T1000 (cell line): Measurements from ENCODE around the gene TP53BP2.
"Not testable (repeated sequence)": the region's sequence is repeated elsewhere in the genome, so short reads cannot be mapped to it uniquely, and the experiment has no call there.

Experiments
- DNase-seq: peaks from one replicate; lab custom pipeline; 2025; ENCODE audit warnings: mixed read lengths; lab: John Stamatoyannopoulos, UW

The TP53BP2 gene

DNA sequence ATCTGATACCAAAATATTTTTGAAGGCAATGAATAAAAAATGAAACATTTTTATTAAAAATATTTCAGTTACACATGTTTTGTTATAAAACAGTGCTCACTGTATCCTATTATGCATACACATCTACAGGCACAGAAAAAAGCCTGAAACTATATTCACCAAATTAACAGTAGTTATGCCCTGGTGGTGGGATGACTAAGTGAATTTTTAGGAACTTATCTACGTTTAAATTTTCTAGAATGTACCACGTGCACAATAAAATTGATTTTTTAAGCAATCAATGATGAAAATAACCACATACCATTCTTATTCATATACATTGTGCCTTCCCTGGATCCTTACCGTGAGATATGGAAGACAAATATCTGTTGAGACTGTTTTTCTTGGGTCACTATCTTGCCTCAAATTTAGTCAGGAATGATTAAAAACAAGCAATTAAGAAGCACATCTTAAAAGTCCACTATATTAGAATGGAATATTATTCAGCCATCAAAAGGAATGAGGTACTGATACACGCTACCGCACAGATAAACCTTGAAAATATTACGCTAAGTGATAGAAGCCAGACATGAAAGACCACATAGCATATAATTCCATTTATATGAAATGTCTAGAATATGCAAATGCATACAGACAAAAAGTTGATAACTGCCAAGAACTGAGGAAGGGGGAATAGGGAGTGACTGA is 17.4 kb downstream of the TP53BP2 start:
- no peak for DNase-seq

DNA sequence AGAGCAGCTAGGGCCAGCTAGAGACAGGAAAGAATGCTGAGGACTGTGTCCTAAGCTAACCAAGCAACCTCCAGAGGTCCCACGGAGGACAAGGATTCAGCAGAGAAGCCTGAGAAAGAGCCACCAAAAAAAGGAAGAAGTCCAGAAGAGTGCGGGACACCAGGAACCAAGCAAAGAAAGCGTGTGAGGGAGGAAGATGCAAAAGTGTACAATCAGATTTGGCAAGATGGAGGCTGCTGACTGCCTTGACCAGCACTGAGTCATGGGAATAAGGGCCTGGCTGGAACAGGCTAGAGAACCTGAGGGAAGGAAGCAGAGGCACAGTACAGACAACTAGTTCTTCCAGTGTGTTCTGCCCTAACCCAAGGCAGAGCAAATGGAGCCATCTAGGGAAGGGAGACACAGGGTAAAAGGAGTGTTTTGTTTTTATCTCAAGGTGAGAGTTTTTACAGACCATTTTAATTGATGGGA is 18.5 kb downstream of the TP53BP2 start:
- no peak for DNase-seq

DNA sequence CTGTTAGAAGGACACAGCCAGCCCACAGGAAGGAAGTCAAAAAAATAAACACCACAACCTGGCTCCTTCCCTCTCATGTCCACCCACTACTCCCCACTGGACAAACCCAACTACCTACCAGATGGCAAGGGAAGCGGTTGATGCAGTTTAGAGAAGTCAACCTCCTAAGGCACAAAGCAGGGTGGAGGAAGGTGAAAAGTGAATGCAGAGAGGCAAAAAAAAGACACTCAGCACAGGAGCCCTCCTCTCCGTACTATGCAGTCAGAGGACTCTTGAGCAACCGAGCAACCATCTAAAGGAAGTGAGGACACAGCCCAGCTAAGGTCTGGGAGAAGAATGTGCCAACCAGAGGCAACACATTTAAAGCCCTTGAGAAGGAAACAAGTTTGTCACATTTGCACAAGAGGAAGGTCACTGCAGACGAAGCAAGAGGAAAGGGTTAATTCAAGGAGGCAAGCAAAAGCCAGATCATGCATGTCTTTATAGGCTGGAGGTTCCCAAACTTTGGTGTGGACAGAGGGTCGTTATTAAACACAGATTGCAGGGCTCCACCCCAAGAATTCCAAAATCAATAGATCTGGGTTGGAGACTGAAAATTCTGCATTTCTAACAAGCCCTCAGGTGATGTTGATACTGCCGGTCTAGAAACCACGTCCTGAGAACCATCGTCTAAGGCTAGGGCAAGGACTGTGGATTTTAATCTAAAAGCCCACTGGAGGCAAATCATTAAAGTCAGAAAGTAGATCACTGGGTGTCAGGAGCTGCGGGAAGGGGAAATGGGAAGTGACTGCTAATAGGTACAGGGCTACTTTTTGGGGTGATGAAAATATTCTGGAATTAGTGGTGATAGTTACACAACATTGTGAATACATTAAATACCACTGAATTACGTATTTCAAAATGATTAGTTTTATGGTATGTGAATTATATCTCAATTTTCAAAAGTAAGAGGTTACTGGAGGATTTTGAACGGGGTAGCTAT is 19.7 kb downstream of the TP53BP2 start:
- DNase-seq = no peak

DNA sequence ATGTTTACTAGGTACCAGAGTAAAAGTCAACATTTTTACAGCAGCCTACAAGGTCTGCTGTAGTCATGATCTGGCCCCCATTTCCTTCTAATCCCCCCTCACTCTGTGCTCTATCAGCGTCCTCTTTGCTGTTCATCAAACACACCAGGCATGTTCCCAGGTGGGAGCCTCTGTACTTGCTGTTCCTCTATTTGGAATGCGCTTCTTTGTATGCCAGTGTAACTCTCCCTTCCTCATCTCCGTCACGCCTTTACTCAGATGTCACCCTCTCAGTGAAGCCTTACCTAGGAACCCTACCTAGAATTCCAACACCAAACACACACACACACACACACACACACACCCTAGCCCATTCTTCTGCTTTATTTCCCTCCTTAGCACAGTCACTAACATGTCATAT is 21.0 kb downstream of the TP53BP2 start:
- DNase-seq = no peak

DNA sequence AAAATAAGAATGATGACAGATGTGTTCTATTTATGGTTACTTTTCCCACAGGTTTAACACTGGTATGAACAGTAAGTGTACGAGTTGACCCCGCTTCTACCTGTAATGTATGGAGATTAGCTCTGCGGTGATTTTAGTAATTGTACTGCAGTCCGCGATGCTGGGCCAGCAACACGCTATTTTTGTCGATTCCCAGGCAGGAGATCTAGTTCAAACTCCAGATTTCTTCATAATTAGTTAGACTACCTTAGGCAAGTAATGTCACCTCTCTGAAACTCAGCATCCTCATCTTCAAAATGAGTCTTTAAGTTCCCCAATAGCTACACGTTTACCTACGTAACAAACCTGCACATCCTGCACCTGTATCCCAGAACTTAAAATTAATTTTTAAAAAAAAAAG is 21.5 kb downstream of the TP53BP2 start:
- no peak for DNase-seq

DNA sequence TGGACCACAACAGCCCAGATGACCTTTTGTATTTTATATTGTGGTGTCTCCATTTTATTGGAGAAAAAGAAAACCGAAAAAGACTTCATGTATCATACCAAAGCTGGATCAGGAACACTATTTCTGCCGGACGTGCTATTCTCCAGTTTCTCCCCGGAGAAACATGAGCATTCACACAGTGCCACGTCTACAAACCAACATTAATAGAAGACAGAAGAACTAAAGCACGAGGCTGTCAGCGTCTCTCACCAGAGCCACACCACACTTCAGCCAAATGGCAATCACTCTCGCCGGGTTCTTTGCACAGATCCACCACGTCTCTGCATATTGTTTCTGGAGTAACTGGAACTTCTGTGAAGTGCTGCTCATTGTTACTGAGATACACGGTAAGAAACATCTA is 24.8 kb downstream of the TP53BP2 start:
- DNase-seq = no peak

DNA sequence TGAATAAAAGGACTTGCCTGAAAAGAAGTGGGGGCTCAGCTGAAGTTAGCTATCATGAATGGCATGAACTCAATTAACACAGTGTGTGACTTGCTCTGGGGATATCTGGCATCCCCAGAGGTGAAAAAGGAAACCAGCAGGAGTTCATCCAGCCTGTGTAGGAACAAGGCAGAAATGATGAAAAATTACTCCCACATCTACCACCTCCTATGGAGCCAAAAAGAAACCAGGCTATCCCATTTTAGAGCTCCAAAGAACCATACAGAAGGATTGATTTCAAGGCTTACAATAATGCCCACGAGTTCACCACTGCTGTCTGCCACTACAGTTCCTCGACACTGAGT is 25.3 kb downstream of the TP53BP2 start:
- DNase-seq = no peak

DNA sequence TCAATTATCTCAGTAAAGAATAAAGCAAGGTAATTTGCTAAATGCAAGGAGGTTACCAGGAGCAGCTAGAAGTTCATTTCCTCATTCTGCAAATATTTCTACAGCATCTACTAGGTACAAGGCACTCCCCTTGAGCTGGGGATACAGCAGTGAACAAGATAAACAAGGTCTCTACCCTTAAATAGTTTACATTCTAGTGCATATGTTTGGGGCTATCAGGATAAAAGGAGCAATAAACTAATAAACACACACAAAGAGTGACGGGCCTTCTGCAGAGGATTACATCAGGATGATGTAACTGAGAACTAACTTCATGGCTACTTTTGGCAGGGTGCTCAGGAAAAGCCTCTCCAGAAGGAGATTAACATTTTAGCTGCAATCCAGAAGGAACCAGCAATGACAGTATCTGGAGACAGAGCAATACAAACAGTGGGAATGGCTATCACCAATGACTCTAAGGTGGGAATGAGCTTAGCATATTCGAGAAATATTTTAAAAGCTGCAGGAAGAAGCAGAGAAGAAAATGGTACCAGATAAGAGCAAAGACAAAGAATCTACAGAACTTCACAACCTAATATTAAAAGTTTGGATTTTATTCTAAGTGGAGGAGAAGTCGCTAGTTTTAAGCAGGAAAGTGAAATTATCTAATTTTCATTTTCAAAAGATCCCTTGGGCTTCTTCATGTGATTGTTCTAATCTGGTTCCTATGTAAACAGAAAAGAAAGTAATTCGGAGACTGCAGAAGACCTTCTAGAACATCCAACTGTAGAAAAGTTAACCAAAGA is 25.8 kb downstream of the TP53BP2 start:
- DNase-seq = no peak

DNA sequence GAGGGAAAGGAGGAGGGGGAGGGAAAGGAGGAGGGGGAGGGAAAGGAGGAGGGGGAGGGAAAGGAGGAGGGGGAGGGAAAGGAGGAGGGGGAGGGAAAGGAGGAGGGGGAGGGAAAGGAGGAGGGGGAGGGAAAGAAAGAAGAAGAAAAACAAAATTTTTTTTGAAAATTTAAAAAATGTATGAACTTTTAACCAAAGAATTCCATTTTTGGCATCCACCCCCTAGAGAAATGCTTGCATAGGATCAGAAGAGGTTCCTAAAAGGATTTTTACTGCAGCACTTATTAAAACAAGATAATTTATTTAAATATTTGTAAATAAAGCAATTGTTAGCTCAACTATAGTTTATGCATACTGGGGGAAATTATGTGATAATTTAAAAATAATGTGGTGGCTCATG is 28.5 kb downstream of the TP53BP2 start:
- DNase-seq = not testable (repeated sequence)

DNA sequence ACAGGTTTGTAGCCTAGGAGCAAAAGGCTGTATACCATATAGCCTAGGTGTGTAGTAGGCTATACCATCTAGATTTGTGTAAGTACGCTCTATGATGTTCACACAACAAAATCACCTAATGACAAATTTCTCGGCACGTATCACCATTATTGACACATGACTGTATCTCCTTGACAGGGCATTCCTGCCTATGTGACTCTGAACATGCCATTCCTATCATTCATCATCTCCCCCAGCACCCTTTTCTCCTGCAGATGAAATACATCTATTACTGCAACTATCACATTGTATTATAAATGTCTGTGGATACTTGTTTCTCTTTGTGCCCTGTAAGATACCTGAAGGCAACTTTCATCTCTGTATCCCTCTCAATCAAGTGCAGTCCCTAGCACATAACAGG is 29.9 kb downstream of the TP53BP2 start:
- DNase-seq = no peak

DNA sequence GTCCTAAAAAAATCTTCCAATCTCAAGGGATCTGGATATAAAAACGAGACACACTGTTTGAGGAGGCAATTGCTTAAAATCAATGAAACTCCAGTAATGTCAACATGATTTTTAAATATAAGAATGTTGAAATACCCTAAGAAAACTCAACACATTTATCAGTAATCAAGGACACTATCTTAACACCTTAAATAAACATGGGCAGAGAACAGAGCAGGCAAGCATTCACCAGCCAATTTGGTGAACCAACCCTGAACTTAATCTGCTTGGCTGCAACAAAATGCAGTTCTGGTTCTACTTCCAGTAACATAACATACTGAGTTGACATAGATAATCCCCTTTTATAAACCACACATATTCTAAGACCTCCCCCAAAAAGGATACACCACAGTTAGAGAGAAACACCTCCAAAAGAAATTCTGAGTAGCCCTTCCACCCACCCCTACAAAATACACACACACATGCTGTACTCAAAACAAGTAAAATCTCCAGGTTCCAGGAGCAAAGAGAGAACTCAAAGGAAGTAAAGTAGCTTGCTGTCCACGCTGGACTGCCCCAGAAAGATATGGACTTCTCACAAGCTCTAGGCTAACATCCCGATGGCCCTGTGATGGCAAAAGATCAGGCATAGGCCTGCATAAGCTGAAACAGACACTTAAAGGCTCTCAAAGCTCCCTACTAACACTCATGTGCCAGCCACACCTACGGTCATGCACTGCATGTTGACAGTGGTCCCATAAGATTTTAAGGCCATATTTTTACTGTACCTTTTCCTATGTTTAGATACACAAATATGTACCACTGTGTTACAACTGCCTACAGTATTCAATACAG is 30.5 kb downstream of the TP53BP2 start:
- DNase-seq = no peak

DNA sequence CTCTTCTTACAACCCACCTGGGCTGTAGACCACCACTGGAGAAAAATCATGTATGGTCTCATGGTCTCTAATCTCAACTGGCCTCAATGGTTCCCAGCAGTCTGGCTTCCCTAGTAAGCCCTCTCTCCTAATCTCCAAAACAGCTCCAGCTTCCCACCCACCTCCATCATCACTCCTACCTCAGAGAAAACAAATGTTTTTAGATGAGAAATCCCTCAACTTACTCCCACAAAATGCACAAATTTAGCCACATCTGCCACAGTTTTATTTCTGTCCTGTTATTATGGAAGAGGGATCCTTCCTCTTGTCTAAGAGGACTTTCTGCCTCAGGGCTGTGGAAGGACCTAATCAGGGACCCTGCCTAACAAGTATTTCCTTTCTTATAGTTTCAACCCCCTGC is 32.1 kb downstream of the TP53BP2 start:
- DNase-seq = no peak

DNA sequence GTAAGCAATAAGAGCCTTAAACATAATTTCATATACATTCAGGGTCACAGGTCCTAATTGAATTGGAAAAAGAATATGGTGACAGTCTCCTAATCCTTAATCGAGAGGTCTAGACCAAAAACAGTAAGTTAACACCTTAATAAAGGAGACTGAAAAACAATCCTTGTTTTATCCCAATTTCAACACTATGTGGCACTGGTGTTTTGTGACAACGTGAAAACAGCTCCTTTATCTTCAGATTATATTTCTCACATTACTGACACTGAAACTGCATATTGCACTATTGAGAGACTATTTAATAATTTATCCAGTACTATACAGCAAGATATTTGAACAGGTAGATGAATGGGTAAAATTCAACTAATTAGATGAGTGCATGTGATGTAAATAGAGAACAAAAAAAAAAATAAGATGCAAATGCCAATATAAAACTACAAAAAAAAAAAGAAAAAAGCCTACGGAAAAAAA is 34.1 kb downstream of the TP53BP2 start:
- no peak for DNase-seq

DNA sequence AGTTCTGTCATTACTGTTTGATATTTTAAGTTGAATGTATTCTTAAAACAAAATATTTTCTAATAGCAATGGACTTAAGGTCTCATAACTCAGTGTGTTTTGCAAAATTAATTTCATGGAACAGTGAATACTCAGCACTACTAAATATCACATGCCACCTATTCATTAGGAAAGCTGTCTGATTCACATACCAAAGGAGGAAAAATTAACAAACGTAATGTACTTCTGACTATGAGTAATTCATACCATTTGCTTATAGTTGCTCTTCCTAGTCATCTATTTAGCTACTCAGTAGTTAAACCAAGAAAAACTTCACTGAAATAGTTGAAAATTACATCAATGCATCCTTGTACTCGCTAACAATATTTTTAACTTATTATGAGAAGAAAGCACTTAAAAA is 35.2 kb downstream of the TP53BP2 start:
- DNase-seq = no peak

DNA sequence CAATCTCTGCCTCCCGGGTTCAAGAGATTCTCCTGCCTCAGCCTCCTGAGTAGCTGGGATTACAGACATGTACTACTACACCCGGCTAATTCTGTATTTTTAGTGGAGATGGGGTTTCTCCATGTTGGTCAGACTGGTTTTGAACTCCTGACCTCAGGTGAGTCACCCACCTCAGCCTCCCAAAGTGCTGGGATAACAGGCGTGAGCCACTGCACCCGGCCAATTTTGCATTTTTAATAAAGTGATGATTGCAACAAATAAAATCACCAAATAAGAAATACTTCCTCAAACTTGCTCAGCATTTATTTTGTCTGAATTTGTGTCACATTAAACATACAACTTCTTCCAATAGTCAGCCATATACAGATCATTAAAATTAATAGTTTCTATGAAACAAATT is 35.8 kb downstream of the TP53BP2 start:
- not testable (repeated sequence) for DNase-seq

DNA sequence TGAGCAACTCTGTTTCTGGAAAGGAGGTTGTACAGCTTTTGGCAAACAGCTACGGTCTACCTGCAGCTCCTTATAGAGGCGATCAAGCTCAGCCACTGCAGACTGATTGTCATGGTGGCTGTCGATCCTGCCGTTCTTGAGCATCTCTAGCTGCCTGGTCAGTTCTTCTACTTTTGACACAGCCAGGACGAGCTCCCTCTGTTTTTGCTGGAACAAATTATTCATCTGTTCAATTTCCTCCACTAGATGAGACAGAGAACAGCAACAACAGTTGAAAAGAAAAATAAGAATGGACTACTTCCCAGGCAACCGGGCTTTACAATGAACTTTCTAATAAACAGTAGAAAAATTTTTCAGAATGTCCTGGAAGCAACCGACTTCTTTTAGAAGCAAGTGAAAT is 42.5 kb downstream of the TP53BP2 start:
- no peak for DNase-seq

DNA sequence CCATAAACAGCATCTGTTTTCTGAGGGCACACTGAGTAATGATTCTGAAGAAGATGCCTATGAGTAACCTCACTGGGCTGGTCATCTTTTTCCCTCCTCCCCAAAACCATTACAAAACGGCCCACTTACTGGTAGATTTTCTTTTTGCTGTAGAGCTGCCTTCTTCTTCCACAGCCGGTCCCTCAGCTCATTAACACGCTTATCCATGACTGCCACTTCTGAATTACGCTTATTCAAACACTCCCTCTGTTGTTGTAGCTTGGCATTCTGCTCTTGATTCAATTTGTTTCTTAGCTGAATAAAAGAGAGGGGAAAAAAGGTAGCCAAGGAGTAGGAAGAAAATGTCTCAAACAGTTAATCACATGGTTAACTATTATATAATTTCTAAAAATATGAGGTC is 43.1 kb downstream of the TP53BP2 start:
- no peak for DNase-seq

DNA sequence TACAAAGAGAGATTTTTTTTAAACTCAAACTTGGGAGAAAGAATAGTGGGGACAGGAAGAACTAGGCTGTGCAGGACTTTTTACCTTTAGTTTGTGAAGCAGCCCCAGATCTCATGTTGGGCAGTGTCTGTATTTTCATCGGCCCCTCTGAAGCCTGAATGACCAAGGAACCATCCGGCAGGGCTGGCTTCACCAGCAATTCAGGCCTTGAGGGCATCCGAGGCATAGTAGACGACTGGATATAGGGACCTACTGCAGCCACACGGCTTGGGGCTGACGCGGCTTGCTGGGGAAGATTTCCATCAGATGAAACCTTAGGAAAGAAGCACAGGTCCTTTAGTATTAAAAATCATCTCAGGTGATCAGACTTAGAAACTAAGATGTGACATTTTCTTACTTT is 43.7 kb downstream of the TP53BP2 start:
- no peak for DNase-seq

DNA sequence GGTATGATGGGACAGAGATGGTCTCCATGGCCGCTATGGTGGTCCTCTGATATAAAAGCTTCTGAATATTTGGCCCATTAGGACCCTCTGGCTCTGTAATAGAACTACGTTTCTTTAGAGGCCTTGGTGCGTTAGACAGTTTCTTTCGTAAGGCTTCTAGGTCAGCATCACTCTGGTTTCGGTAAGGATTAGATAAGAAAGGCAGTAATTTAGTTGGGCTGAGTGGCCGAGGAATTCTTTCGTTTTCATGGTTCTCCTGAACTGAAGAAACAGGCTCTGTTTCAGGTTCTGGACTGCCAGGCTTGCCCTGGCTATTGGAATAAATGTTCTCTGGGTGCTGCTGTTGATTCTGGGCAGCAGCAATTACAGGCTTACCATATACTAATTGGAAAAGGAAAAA is 49.5 kb downstream of the TP53BP2 start:
- DNase-seq = no peak

DNA sequence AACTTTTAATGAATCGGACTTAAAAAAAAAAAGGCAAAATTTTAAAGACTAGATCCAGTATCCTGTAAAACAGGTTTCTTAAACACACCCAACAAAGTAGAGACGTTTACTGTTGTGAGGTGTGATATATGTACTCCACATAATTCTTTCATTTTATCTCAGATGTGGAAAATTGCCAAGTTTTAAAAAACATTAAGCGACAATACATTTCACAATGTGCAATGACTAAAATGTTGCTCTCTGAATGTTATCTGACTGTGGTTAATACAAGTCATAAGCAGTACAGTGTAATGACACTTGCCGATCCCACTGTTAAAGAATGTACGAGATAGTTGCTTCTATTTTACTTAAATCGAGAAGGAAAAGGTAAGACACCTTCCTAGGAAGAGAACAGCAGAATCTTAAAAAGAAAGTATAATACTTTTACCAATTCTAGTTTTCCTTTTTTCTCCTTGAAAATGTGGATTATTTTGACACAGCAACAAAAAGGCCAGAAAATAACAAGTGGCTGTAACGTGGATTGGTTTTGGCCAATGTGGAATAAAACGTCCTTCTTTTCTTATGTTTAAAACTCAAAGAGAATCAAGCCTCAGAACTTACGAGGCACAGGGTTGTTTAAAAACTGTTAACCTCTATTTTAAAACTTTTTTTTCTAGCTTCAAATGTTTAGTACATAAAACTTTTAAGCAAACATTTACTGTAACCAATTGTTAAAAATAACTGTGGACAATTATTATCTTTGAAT is 51.4 kb downstream of the TP53BP2 start:
- DNase-seq = no peak

DNA sequence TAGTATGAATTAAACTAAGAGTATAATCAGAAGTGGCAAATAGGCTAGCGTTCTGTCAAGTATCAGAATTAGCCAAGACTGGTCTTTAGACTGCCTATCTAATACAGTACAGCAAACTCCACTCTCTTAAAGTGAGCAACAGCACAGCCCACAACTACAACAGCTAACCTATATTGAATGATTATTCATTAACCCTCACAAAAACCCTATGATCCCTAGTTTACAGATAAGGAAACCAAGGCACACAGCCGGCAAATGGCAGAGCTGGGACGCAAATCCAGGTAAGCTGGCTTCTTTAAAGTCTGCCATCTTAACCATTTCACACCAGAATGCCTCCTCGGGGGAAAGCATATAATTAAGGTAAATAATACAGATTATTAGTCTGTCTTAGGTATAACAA is 52.0 kb downstream of the TP53BP2 start:
- no peak for DNase-seq
